A673 (cell line): ENCODE data around the gene COL4A2.

Source experiments
- EZH2 ChIP-seq: fragments of 200-600 bp; sonication (generic); IDR thresholded peaks from 2 replicates; pipeline ENCODE4 v1.6.1; 2017; ENCODE audit warnings: borderline replicate concordance, low read depth, mild to moderate bottlenecking, mixed read lengths, antibody characterized with exemption, low read length; ENCODE audit not compliant: poor library complexity, severe bottlenecking
- TF ChIP-seq, protein P1 (sequence below): fragments of 300-800, 200-600 bp; sonication (generic); conservative IDR thresholded peaks from 2 replicates; pipeline ENCODE4 v1.5.1; 2017; ENCODE audit warnings: low read depth, mild to moderate bottlenecking, antibody characterized with exemption, low read length, moderate library complexity, mixed read lengths

DNA sequence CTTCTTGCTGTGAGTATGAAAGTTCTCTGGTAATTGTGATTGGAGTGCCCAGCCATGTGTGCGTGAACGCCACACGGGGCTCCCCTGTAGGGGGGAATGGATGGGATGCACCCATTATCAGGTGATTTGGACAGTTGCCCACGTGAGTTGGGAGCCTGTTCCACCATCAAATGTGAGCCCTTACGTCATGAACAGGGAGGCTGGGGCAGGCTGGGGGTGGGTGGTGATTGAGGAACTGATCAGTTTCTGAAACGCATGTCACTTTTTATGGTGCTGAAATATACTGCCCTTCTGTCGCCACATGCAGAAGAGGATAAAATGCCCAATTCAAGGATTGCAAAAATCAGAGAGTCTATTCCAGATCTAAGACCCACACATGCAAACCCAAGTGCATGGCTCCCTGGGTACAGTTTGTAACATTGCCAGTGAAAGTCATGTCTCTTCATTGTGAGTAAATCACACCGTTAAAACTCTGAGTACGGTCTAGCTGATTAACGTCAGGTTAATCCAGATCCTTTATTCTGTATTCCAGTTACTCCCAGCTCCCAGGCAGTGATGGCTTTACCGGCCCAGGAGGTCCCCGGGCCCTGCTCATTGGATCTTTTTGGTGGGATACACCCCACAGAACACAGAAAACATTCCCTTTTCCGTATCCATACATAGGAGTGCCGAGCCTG is 164.2 kb downstream of the COL4A2 start:
- TF ChIP-seq, protein P1, sequence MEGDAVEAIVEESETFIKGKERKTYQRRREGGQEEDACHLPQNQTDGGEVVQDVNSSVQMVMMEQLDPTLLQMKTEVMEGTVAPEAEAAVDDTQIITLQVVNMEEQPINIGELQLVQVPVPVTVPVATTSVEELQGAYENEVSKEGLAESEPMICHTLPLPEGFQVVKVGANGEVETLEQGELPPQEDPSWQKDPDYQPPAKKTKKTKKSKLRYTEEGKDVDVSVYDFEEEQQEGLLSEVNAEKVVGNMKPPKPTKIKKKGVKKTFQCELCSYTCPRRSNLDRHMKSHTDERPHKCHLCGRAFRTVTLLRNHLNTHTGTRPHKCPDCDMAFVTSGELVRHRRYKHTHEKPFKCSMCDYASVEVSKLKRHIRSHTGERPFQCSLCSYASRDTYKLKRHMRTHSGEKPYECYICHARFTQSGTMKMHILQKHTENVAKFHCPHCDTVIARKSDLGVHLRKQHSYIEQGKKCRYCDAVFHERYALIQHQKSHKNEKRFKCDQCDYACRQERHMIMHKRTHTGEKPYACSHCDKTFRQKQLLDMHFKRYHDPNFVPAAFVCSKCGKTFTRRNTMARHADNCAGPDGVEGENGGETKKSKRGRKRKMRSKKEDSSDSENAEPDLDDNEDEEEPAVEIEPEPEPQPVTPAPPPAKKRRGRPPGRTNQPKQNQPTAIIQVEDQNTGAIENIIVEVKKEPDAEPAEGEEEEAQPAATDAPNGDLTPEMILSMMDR: no peak
- TF ChIP-seq EZH2: no peak
